ENCODE data around the gene MYOZ3. TPM values are rescaled to one million over a fixed set of nuclear protein-coding genes. Genes with fewer than 3 reads are reported as not detected.

Gene MYOZ3
- total and polyA plus RNA-seq, 5 donors from 2014 or later = 0.08 to 0.10 TPM; not detected in 3

- H3K36me3 Mint-ChIP-seq = no peaks in the 10 kb centered on the region
These were observed 958 bp downstream of the MYOZ3 start for GRCh38 chr5:150661821-150662596.

GRCh38 chr5:150662731-150663516 is 1.9 kb downstream of the MYOZ3 start:
- H3K9me3 ChIP-seq (ENCODE audit: control insufficient read depth in 2 of 2, low read length in 2 of 2) = no peaks in the 10 kb centered on the region
- Mint-ChIP-seq H3K27me3 (peaks cover 20% of the 10 kb centered on the region), H3K9me3 (no peaks in the 10 kb centered on the region), H3K4me3 (no peak overlapping the region), H3K36me3 (no peaks in the 10 kb centered on the region), H3K4me1 (no peaks in the 10 kb centered on the region), H3K27ac (no peak overlapping the region)
- ATAC-seq (ENCODE audit: low read depth in 2 of 2) (no peak), DNase-seq (no peak)
- no peak overlapping the region for H3K4me3 ChIP-seq (ENCODE audit: low read depth, low read length)
- H3K27ac ChIP-seq (ENCODE audit: insufficient read depth, low read length, poor library complexity, severe bottlenecking) = no peak overlapping the region
- no peaks in the 10 kb centered on the region for H3K4me1 ChIP-seq (ENCODE audit: control insufficient read depth, insufficient read depth, low read length, poor library complexity, severe bottlenecking)
- peaks cover 6% of the 10 kb centered on the region for H3K27me3 ChIP-seq (ENCODE audit: control insufficient read depth, insufficient read depth, low read length)
- no peaks in the 10 kb centered on the region for H3K36me3 ChIP-seq (ENCODE audit: control insufficient read depth, insufficient read depth, low read length)

More at GRCh38 chr5:150661821-150662596, 958 bp downstream of the MYOZ3 start:
- Histone ChIP-seq H3K27me3 (ENCODE audit: control insufficient read depth, insufficient read depth, low read length) (peaks cover 3% of the 10 kb centered on the region), H3K27ac (ENCODE audit: insufficient read depth, low read length, poor library complexity, severe bottlenecking) (no peak overlapping the region), H3K9me3 (ENCODE audit: control insufficient read depth in 2 of 2, low read length in 2 of 2) (no peaks in the 10 kb centered on the region), H3K36me3 (ENCODE audit: control insufficient read depth, insufficient read depth, low read length) (no peaks in the 10 kb centered on the region), H3K4me1 (ENCODE audit: control insufficient read depth, insufficient read depth, low read length, poor library complexity, severe bottlenecking) (peaks cover under 1% of the 10 kb centered on the region), H3K4me3 (ENCODE audit: low read depth, low read length) (no peak overlapping the region)
- no peak for DNase-seq
- H3K27me3 Mint-ChIP-seq = peaks cover 24% of the 10 kb centered on the region
- H3K9me3 Mint-ChIP-seq = peaks cover 0 to 2% (median 0%) of the 10 kb centered on the region in 7 donors
- no peak for ATAC-seq (ENCODE audit: low read depth in 2 of 2)
- H3K27ac Mint-ChIP-seq = peak overlapping the region in 1 of 3 donors; percentile 70
- H3K4me3 Mint-ChIP-seq = no peak overlapping the region
- peaks cover 0 to 6% (median 5%) of the 10 kb centered on the region in 4 donors for H3K4me1 Mint-ChIP-seq

- peaks cover 6% of the 10 kb centered on the region for H3K27me3 ChIP-seq (ENCODE audit: control insufficient read depth, insufficient read depth, low read length)
- H3K4me3 ChIP-seq (ENCODE audit: low read depth, low read length) = no peak overlapping the region
- H3K9me3 ChIP-seq (ENCODE audit: control insufficient read depth in 2 of 2, low read length in 2 of 2) = no peaks in the 10 kb centered on the region
- Mint-ChIP-seq H3K9me3 (no peaks in the 10 kb centered on the region), H3K4me1 (no peaks in the 10 kb centered on the region), H3K27ac (no peak overlapping the region), H3K36me3 (no peaks in the 10 kb centered on the region), H3K27me3 (peaks cover 19% of the 10 kb centered on the region), H3K4me3 (peak overlapping the region in 1 of 4 donors; percentile 39)
- no peak overlapping the region for H3K27ac ChIP-seq (ENCODE audit: insufficient read depth, low read length, poor library complexity, severe bottlenecking)
- H3K4me1 ChIP-seq (ENCODE audit: control insufficient read depth, insufficient read depth, low read length, poor library complexity, severe bottlenecking) = no peaks in the 10 kb centered on the region
- H3K36me3 ChIP-seq (ENCODE audit: control insufficient read depth, insufficient read depth, low read length) = no peaks in the 10 kb centered on the region
- DNase-seq = no peak
- ATAC-seq (ENCODE audit: low read depth in 2 of 2) = no peak
These were observed 2.9 kb downstream of the MYOZ3 start for GRCh38 chr5:150663936-150664335.

- Mint-ChIP-seq H3K4me3 (no peak overlapping the region), H3K9me3 (no peaks in the 10 kb centered on the region), H3K27ac (no peak overlapping the region), H3K27me3 (peaks cover 23% of the 10 kb centered on the region), H3K36me3 (no peaks in the 10 kb centered on the region), H3K4me1 (peaks cover 0 to 2% (median 0%) of the 10 kb centered on the region in 4 donors)
- H3K4me3 ChIP-seq (ENCODE audit: low read depth, low read length) = no peak overlapping the region
- DNase-seq (no peak), ATAC-seq (ENCODE audit: low read depth in 2 of 2) (no peak)
- H3K27me3 ChIP-seq (ENCODE audit: control insufficient read depth, insufficient read depth, low read length) = peaks cover 8% of the 10 kb centered on the region
- H3K9me3 ChIP-seq (ENCODE audit: control insufficient read depth in 2 of 2, low read length in 2 of 2) = no peaks in the 10 kb centered on the region
- no peaks in the 10 kb centered on the region for H3K36me3 ChIP-seq (ENCODE audit: control insufficient read depth, insufficient read depth, low read length)
- H3K4me1 ChIP-seq (ENCODE audit: control insufficient read depth, insufficient read depth, low read length, poor library complexity, severe bottlenecking) = no peaks in the 10 kb centered on the region
- no peak overlapping the region for H3K27ac ChIP-seq (ENCODE audit: insufficient read depth, low read length, poor library complexity, severe bottlenecking)
These were observed 4.0 kb downstream of the MYOZ3 start for GRCh38 chr5:150665044-150665443.

GRCh38 chr5:150670275-150670947 is 9.4 kb downstream of the MYOZ3 start:
- DNase-seq = no peak
- Histone ChIP-seq H3K9me3 (ENCODE audit: control insufficient read depth in 2 of 2, low read length in 2 of 2) (no peaks in the 10 kb centered on the region), H3K4me3 (ENCODE audit: low read depth, low read length) (no peak overlapping the region), H3K27me3 (ENCODE audit: control insufficient read depth, insufficient read depth, low read length) (peaks cover 18% of the 10 kb centered on the region), H3K4me1 (ENCODE audit: control insufficient read depth, insufficient read depth, low read length, poor library complexity, severe bottlenecking) (peaks cover 16% of the 10 kb centered on the region), H3K36me3 (ENCODE audit: control insufficient read depth, insufficient read depth, low read length) (no peaks in the 10 kb centered on the region), H3K27ac (ENCODE audit: insufficient read depth, low read length, poor library complexity, severe bottlenecking) (no peak overlapping the region)
- ATAC-seq (ENCODE audit: low read depth in 2 of 2) = no peak
- Mint-ChIP-seq H3K4me3 (peak overlapping the region in 3 of 4 donors; percentile 18 to 71 (median 57)), H3K36me3 (no peaks in the 10 kb centered on the region), H3K4me1 (peaks cover 0 to 16% (median 5%) of the 10 kb centered on the region in 4 donors), H3K27ac (no peak overlapping the region), H3K9me3 (no peaks in the 10 kb centered on the region), H3K27me3 (peaks cover 42% of the 10 kb centered on the region)

- Histone ChIP-seq H3K4me1 (ENCODE audit: control insufficient read depth, insufficient read depth, low read length, poor library complexity, severe bottlenecking) (peaks cover 16% of the 10 kb centered on the region), H3K9me3 (ENCODE audit: control insufficient read depth in 2 of 2, low read length in 2 of 2) (no peaks in the 10 kb centered on the region), H3K4me3 (ENCODE audit: low read depth, low read length) (no peak overlapping the region), H3K27ac (ENCODE audit: insufficient read depth, low read length, poor library complexity, severe bottlenecking) (no peak overlapping the region), H3K36me3 (ENCODE audit: control insufficient read depth, insufficient read depth, low read length) (no peaks in the 10 kb centered on the region), H3K27me3 (ENCODE audit: control insufficient read depth, insufficient read depth, low read length) (peaks cover 18% of the 10 kb centered on the region)
- H3K27me3 Mint-ChIP-seq = peaks cover 42% of the 10 kb centered on the region
- H3K27ac Mint-ChIP-seq = no peak overlapping the region
- DNase-seq (no peak), ATAC-seq (ENCODE audit: low read depth in 2 of 2) (no peak)
- no peaks in the 10 kb centered on the region for H3K9me3 Mint-ChIP-seq
- no peaks in the 10 kb centered on the region for H3K36me3 Mint-ChIP-seq
- peak overlapping the region in 3 of 4 donors; percentile 14 to 71 (median 57) for H3K4me3 Mint-ChIP-seq
- H3K4me1 Mint-ChIP-seq = peaks cover 0 to 16% (median 5%) of the 10 kb centered on the region in 4 donors
These were observed 9.9 kb downstream of the MYOZ3 start for GRCh38 chr5:150670948-150671310.

GRCh38 chr5:150671509-150672236 is 10.6 kb downstream of the MYOZ3 start:
- Mint-ChIP-seq H3K4me1 (peaks cover 0 to 16% (median 5%) of the 10 kb centered on the region in 4 donors), H3K9me3 (no peaks in the 10 kb centered on the region), H3K36me3 (no peaks in the 10 kb centered on the region), H3K27ac (no peak overlapping the region), H3K27me3 (peaks cover 42% of the 10 kb centered on the region), H3K4me3 (peak overlapping the region; percentile 64 to 80 (median 76))
- peaks cover 16% of the 10 kb centered on the region for H3K4me1 ChIP-seq (ENCODE audit: control insufficient read depth, insufficient read depth, low read length, poor library complexity, severe bottlenecking)
- H3K27ac ChIP-seq (ENCODE audit: insufficient read depth, low read length, poor library complexity, severe bottlenecking) = no peak overlapping the region
- no peak overlapping the region for H3K4me3 ChIP-seq (ENCODE audit: low read depth, low read length)
- DNase-seq (no peak), ATAC-seq (ENCODE audit: low read depth in 2 of 2) (peak in 1 of 2 donors; percentile 26)
- H3K9me3 ChIP-seq (ENCODE audit: control insufficient read depth in 2 of 2, low read length in 2 of 2) = no peaks in the 10 kb centered on the region
- H3K36me3 ChIP-seq (ENCODE audit: control insufficient read depth, insufficient read depth, low read length) = no peaks in the 10 kb centered on the region
- peaks cover 18% of the 10 kb centered on the region for H3K27me3 ChIP-seq (ENCODE audit: control insufficient read depth, insufficient read depth, low read length)
